IPS-18c (cell line): ENCODE measurements around the gene TIMP4.

Source experiments
- H3K4me3 ChIP-seq: 2 replicates; pipeline ENCODE4 v1.7.0; 2013; ENCODE audit warnings: low read depth, mild to moderate bottlenecking, low read length, moderate library complexity; ENCODE audit not compliant: insufficient read depth
- H3K9me3 ChIP-seq: one replicate; pipeline ENCODE4 v1.6.1; 2013; ENCODE audit warnings: mild to moderate bottlenecking, low read length, moderate library complexity; ENCODE audit not compliant: control insufficient read depth, insufficient read depth

Gene TIMP4

GRCh38 chr3:12158387-12159226 is at the start of gene TIMP4:
TIMP4 (minus strand) TSS chr3:12158912; CDS start chr3:12158840, 72 bp downstream.
- H3K4me3 ChIP-seq: peak within 1 kb of the TSS; percentile 22
- no peaks in the 10 kb centered on the region for H3K9me3 ChIP-seq

- Histone ChIP-seq H3K9me3 (no peaks in the 10 kb centered on the region), H3K4me3 (no peak overlapping the region)
Observed at GRCh38 chr3:12205171-12205570, 46.5 kb upstream of the TIMP4 start.

GRCh38 chr3:12201813-12202212 is 43.1 kb upstream of the TIMP4 start:
- Histone ChIP-seq H3K4me3 (no peak overlapping the region), H3K9me3 (no peaks in the 10 kb centered on the region)

- no peak overlapping the region for H3K4me3 ChIP-seq
- no peaks in the 10 kb centered on the region for H3K9me3 ChIP-seq
Observed at GRCh38 chr3:12198301-12198700, 39.6 kb upstream of the TIMP4 start.

GRCh38 chr3:12197475-12197874 is 38.8 kb upstream of the TIMP4 start:
- H3K4me3 ChIP-seq: no peak overlapping the region

GRCh38 chr3:12196684-12197083 is 38.0 kb upstream of the TIMP4 start:
- no peaks in the 10 kb centered on the region for H3K9me3 ChIP-seq
- no peak overlapping the region for H3K4me3 ChIP-seq

More at GRCh38 chr3:12197475-12197874, 38.8 kb upstream of the TIMP4 start:
- no peaks in the 10 kb centered on the region for H3K9me3 ChIP-seq

GRCh38 chr3:12195231-12195630 is 36.5 kb upstream of the TIMP4 start:
- no peak overlapping the region for H3K4me3 ChIP-seq

GRCh38 chr3:12194669-12195161 is 36.0 kb upstream of the TIMP4 start:
- no peak overlapping the region for H3K4me3 ChIP-seq

More at GRCh38 chr3:12195231-12195630, 36.5 kb upstream of the TIMP4 start:
- no peaks in the 10 kb centered on the region for H3K9me3 ChIP-seq

GRCh38 chr3:12194209-12194608 is 35.5 kb upstream of the TIMP4 start:
- no peaks in the 10 kb centered on the region for H3K9me3 ChIP-seq
- no peak overlapping the region for H3K4me3 ChIP-seq

More at GRCh38 chr3:12194669-12195161, 36.0 kb upstream of the TIMP4 start:
- H3K9me3 ChIP-seq: no peaks in the 10 kb centered on the region

- Histone ChIP-seq H3K4me3 (no peak overlapping the region), H3K9me3 (no peaks in the 10 kb centered on the region)
Observed at GRCh38 chr3:12193485-12194165, 34.9 kb upstream of the TIMP4 start.

GRCh38 chr3:12192655-12193484 is 34.2 kb upstream of the TIMP4 start:
- H3K4me3 ChIP-seq: no peak overlapping the region

GRCh38 chr3:12192173-12192572 is 33.5 kb upstream of the TIMP4 start:
- Histone ChIP-seq H3K9me3 (peaks cover 2% of the 10 kb centered on the region), H3K4me3 (no peak overlapping the region)

More at GRCh38 chr3:12192655-12193484, 34.2 kb upstream of the TIMP4 start:
- H3K9me3 ChIP-seq: peaks cover 2% of the 10 kb centered on the region

GRCh38 chr3:12191559-12191958 is 32.8 kb upstream of the TIMP4 start:
- Histone ChIP-seq H3K4me3 (no peak overlapping the region), H3K9me3 (peaks cover 2% of the 10 kb centered on the region)

- no peak overlapping the region for H3K4me3 ChIP-seq
- peaks cover 2% of the 10 kb centered on the region for H3K9me3 ChIP-seq
Observed at GRCh38 chr3:12190832-12191231, 32.1 kb upstream of the TIMP4 start.

GRCh38 chr3:12190221-12190807 is 31.6 kb upstream of the TIMP4 start:
- no peak overlapping the region for H3K4me3 ChIP-seq

GRCh38 chr3:12188681-12189287 is 30.1 kb upstream of the TIMP4 start:
- Histone ChIP-seq H3K9me3 (peaks cover 2% of the 10 kb centered on the region), H3K4me3 (no peak overlapping the region)

More at GRCh38 chr3:12190221-12190807, 31.6 kb upstream of the TIMP4 start:
- H3K9me3 ChIP-seq: peaks cover 2% of the 10 kb centered on the region

GRCh38 chr3:12188328-12188648 is 29.6 kb upstream of the TIMP4 start:
- peaks cover 2% of the 10 kb centered on the region for H3K9me3 ChIP-seq
- H3K4me3 ChIP-seq: no peak overlapping the region
